Measurements from ENCODE around the gene ENOX2.

ENOX2 gene

DNA sequence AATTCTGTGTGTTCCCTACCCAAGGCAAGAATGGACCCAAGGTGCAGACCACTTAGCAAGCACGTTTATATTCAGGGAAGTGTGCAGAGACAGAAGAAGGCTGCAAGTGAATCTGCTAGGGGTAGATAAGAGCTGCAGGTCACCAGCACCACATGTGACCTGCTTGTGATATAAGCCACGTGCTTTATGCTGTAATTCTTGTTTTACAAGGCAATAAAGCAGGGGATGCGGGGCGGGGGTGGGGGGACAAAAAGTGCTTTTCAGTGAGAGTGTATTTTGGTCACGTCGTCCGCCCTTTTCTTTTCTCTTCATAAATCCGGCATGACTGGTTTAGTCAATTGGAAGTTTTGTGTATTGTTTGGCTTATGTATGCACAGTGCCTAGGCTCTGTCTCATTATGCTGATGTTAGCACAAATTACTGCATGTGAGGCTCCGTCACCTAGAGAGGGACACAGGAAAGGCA is 308.5 kb downstream of the ENOX2 start:
- H3K4me1 Mint-ChIP-seq: no peaks in the 10 kb centered on the region
- TF ChIP-seq CTCF (IDR thresholded peaks at IDR 0.05; ENCODE audit: unreplicated experiment in 3 of 3): no peak
- H3K27me3 Mint-ChIP-seq (ENCODE audit: low read depth): no peaks in the 10 kb centered on the region
- H3K27ac Mint-ChIP-seq: no peak overlapping the region
- no peaks in the 10 kb centered on the region for H3K36me3 Mint-ChIP-seq (ENCODE audit: low read depth)
- no peaks in the 10 kb centered on the region for H3K9me3 Mint-ChIP-seq
- no peak overlapping the region for H3K4me3 Mint-ChIP-seq

DNA sequence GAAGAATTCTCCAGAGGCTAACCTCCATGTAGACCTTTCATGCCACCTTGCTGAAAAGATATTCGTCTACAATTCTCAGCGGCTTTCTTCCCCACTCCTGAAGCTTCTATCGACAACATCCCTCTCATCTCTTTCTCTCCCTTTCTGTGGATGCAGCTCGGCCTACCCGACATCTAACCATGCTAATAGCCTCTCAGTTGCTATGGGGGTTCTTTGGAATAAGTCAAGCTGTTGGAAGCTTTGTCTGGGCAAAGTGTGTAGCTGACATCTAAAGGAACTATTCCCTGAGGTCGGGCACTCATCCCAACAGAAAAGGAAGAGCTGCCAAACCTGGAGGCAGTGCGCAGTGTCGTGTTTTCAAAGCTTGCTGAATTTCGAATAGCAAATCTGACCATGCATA is 309.1 kb downstream of the ENOX2 start:
- Mint-ChIP-seq H3K4me3 (no peak overlapping the region), H3K27ac (no peak overlapping the region), H3K36me3 (ENCODE audit: low read depth) (no peaks in the 10 kb centered on the region), H3K4me1 (no peaks in the 10 kb centered on the region), H3K9me3 (no peaks in the 10 kb centered on the region), H3K27me3 (ENCODE audit: low read depth) (no peaks in the 10 kb centered on the region)
- TF ChIP-seq CTCF (IDR thresholded peaks at IDR 0.05; ENCODE audit: unreplicated experiment in 3 of 3): no peak

DNA sequence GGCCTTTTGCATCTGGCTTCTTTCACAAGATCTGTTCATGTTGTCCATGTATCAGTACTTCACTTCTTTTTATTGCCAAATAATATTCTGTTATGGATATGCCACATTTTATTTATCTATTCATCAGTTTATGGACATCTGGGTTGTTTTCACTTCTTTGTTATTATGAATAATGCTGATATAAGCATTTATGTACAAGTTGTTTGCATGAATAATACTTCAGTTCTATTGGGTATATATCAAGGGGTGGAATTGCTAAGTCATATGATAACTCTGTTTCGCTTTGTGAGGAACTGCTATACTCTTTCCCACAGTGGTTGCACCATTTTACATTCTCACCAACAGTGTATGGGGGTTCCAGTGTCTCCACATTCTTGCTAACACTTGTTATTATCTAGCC is 310.8 kb downstream of the ENOX2 start:
- H3K4me1 Mint-ChIP-seq: no peaks in the 10 kb centered on the region
- no peaks in the 10 kb centered on the region for H3K36me3 Mint-ChIP-seq (ENCODE audit: low read depth)
- no peaks in the 10 kb centered on the region for H3K9me3 Mint-ChIP-seq
- H3K27ac Mint-ChIP-seq: no peak overlapping the region
- no peak overlapping the region for H3K4me3 Mint-ChIP-seq
- H3K27me3 Mint-ChIP-seq (ENCODE audit: low read depth): no peaks in the 10 kb centered on the region
- no peak for TF ChIP-seq CTCF (IDR thresholded peaks at IDR 0.05; ENCODE audit: unreplicated experiment in 3 of 3)

DNA sequence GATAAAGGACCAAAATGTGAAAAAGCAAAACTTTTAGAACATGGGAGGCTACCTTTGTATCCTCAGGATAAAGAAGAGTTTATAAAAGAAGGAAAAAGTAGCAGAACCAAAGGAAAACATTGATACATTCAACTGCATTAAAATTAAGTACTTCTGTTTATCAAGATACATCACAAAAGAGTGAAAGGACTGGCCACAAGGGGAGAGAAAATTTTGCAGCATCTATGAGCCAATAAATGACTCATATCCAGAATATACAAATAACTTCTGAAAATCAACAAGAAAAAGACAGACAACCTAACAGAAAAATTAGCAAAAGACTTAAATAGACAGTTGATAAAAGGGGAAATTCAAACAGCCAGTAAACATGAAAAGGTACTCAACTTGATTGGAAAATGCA is 324.1 kb downstream of the ENOX2 start:
- Mint-ChIP-seq H3K4me3 (no peak overlapping the region), H3K4me1 (peaks cover 11% of the 10 kb centered on the region), H3K27me3 (ENCODE audit: low read depth) (peaks cover 3% of the 10 kb centered on the region), H3K27ac (no peak overlapping the region), H3K9me3 (peaks cover 11% of the 10 kb centered on the region), H3K36me3 (ENCODE audit: low read depth) (no peaks in the 10 kb centered on the region)
- TF ChIP-seq CTCF (IDR thresholded peaks at IDR 0.05; ENCODE audit: unreplicated experiment in 3 of 3): no peak

DNA sequence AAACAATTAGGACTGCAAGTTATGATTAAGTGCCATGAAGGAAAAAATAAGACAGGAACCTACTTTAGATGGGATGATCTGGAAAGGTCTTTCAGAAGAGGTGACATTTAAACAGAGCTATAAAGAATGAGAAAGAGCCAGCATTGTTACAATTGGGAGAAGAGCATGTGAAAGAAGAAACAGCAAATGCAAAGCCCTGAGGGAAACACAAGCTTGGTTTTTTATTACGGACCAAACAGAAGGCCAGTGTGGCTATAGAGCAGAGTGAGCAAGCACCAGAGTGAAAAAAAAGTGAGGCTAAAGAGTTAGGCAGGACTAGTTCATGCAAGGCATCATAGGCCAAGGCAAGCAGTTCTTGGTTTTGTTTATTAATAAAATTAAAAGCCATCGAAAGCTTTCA is 325.6 kb downstream of the ENOX2 start:
- Mint-ChIP-seq H3K36me3 (ENCODE audit: low read depth) (no peaks in the 10 kb centered on the region), H3K4me1 (peaks cover 11% of the 10 kb centered on the region), H3K9me3 (peaks cover 13% of the 10 kb centered on the region), H3K4me3 (no peak overlapping the region), H3K27ac (no peak overlapping the region), H3K27me3 (ENCODE audit: low read depth) (peaks cover 3% of the 10 kb centered on the region)
- no peak for TF ChIP-seq CTCF (IDR thresholded peaks at IDR 0.05; ENCODE audit: unreplicated experiment in 3 of 3)

- Mint-ChIP-seq H3K27me3 (ENCODE audit: low read depth) (peaks cover 3% of the 10 kb centered on the region), H3K4me1 (peaks cover 11% of the 10 kb centered on the region), H3K27ac (peak overlapping the region in 1 of 3 experiments; percentile 37), H3K36me3 (ENCODE audit: low read depth) (no peaks in the 10 kb centered on the region), H3K9me3 (peaks cover 14% of the 10 kb centered on the region), H3K4me3 (peak overlapping the region in 1 of 3 experiments; percentile 7)
- TF ChIP-seq CTCF (IDR thresholded peaks at IDR 0.05; ENCODE audit: unreplicated experiment in 3 of 3): peak; percentile 83 to 88 (median 84)
Measured at GRCh38 chrX:130575831-130576389, 327.1 kb downstream of the ENOX2 start.
